ENCODE data around the gene METTL22. TPM values are rescaled to one million over a fixed set of nuclear protein-coding genes. Genes with fewer than 3 reads are reported as not detected.

Gene METTL22
- total and polyA plus RNA-seq, 2 experiments from 2014 or later, result 17.6 to 19.7 TPM

- Histone ChIP-seq H3K79me2 (no peaks in the 10 kb centered on the region), H3K4me1 (ENCODE audit: insufficient read depth) (no peaks in the 10 kb centered on the region), H2AFZ (no peak overlapping the region), H4K20me1 (ENCODE audit: insufficient read depth, poor library complexity, severe bottlenecking) (no peaks in the 10 kb centered on the region), H3K4me2 (no peak overlapping the region), H3K4me3 (no peak overlapping the region), H3K9me2 (replicated peaks; ENCODE audit: insufficient read depth) (no peaks in the 10 kb centered on the region), H3K36me3 (replicated peaks; ENCODE audit: insufficient read depth, low read depth) (no peaks in the 10 kb centered on the region), H3K27ac (no peak overlapping the region), H3K9me3 (ENCODE audit: low read depth) (no peaks in the 10 kb centered on the region), H3K27me3 (peaks cover 7% of the 10 kb centered on the region)
- TF ChIP-seq EZH2 (IDR thresholded peaks at IDR 0.05; ENCODE audit: borderline replicate concordance) (no peak), CTCF (IDR thresholded peaks at IDR 0.05; ENCODE audit: poor library complexity) (no peak), EZH2phosphoT487 (IDR thresholded peaks at IDR 0.05; ENCODE audit: low read depth, severe bottlenecking, unreplicated experiment) (no peak)
- DNase-seq (ENCODE audit: low spot score), result no peak
- 100% methylated on average over 1 of the region's 1 CpG for WGBS (ENCODE audit: low lambda C conversion rate, missing lambda C conversion rate)
Observed at GRCh38 chr16:8611886-8612600, 9.5 kb upstream of the METTL22 start.

GRCh38 chr16:8614435-8615029 is 7.0 kb upstream of the METTL22 start:
- 59% methylated on average over 9 of the region's 9 CpGs for WGBS (ENCODE audit: low lambda C conversion rate, missing lambda C conversion rate)
- Histone ChIP-seq H4K20me1 (ENCODE audit: insufficient read depth, poor library complexity, severe bottlenecking) (no peaks in the 10 kb centered on the region), H3K36me3 (replicated peaks; ENCODE audit: insufficient read depth, low read depth) (no peaks in the 10 kb centered on the region), H3K4me3 (no peak overlapping the region), H3K27me3 (no peaks in the 10 kb centered on the region), H3K9me3 (ENCODE audit: low read depth) (no peaks in the 10 kb centered on the region), H2AFZ (no peak overlapping the region), H3K27ac (no peak overlapping the region), H3K4me2 (no peak overlapping the region), H3K9me2 (replicated peaks; ENCODE audit: insufficient read depth) (no peaks in the 10 kb centered on the region), H3K79me2 (no peaks in the 10 kb centered on the region), H3K4me1 (ENCODE audit: insufficient read depth) (no peaks in the 10 kb centered on the region)
- DNase-seq (ENCODE audit: low spot score), result no peak
- no peak for TF ChIP-seq EZH2phosphoT487 (IDR thresholded peaks at IDR 0.05; ENCODE audit: low read depth, severe bottlenecking, unreplicated experiment)
- no peak for TF ChIP-seq CTCF (IDR thresholded peaks at IDR 0.05; ENCODE audit: poor library complexity)
- no peak for TF ChIP-seq EZH2 (IDR thresholded peaks at IDR 0.05; ENCODE audit: borderline replicate concordance)

- TF ChIP-seq EZH2phosphoT487 (IDR thresholded peaks at IDR 0.05; ENCODE audit: low read depth, severe bottlenecking, unreplicated experiment) (no peak), CTCF (IDR thresholded peaks at IDR 0.05; ENCODE audit: poor library complexity) (no peak), EZH2 (IDR thresholded peaks at IDR 0.05; ENCODE audit: borderline replicate concordance) (no peak)
- Histone ChIP-seq H3K4me2 (no peak overlapping the region), H3K27ac (no peak overlapping the region), H3K9me2 (replicated peaks; ENCODE audit: insufficient read depth) (no peaks in the 10 kb centered on the region), H3K9me3 (ENCODE audit: low read depth) (no peaks in the 10 kb centered on the region), H4K20me1 (ENCODE audit: insufficient read depth, poor library complexity, severe bottlenecking) (peaks cover 3% of the 10 kb centered on the region), H3K4me3 (no peak overlapping the region), H3K4me1 (ENCODE audit: insufficient read depth) (peaks cover 4% of the 10 kb centered on the region), H3K79me2 (peaks cover 31% of the 10 kb centered on the region), H3K27me3 (no peaks in the 10 kb centered on the region), H2AFZ (no peak overlapping the region), H3K36me3 (replicated peaks; ENCODE audit: insufficient read depth, low read depth) (no peaks in the 10 kb centered on the region)
- no peak for DNase-seq (ENCODE audit: low spot score)
- WGBS (ENCODE audit: low lambda C conversion rate, missing lambda C conversion rate), result 67% methylated on average over 5 of the region's 5 CpGs
Observed at GRCh38 chr16:8619671-8620370, 1.7 kb upstream of the METTL22 start.

All from hepatocyte (in vitro differentiated cells).